ENCODE data around the gene BLMH. TPM values are rescaled to one million over a fixed set of nuclear protein-coding genes. Genes with fewer than 3 reads are reported as not detected.
A peak's percentile ranks its signal among the peaks of the same experiment; 100 is the strongest.

Gene BLMH
- total and polyA plus RNA-seq, 10 of the 15 experiments (the other 5 are each of a cell fraction or from before 2014, with no cell fraction given): 16.1 to 63.9 (median 54.0) TPM

- TF ChIP-seq E4F1 (IDR thresholded peaks at IDR 0.05; ENCODE audit: borderline replicate concordance, partially characterized antibody) (no peak), PAX8 (IDR thresholded peaks at IDR 0.05) (no peak), SUZ12 (IDR thresholded peaks at IDR 0.05; ENCODE audit: unreplicated experiment) (no peak), ELK1 (IDR thresholded peaks at IDR 0.05; ENCODE audit: low read depth, low read length) (no peak), ETV6 (conservative IDR thresholded peaks at IDR 0.05 in 1 of 2, IDR thresholded peaks at IDR 0.05 in 1 of 2; ENCODE audit: borderline replicate concordance in 1 of 2, low read depth in 1 of 2) (no peak), SUPT20H (IDR thresholded peaks at IDR 0.05; ENCODE audit: borderline replicate concordance, control insufficient read depth, low read depth, low read length) (no peak)
Measured at GRCh38 chr17:30212750-30213149, 79.0 kb downstream of the BLMH start (continued).

DNA sequence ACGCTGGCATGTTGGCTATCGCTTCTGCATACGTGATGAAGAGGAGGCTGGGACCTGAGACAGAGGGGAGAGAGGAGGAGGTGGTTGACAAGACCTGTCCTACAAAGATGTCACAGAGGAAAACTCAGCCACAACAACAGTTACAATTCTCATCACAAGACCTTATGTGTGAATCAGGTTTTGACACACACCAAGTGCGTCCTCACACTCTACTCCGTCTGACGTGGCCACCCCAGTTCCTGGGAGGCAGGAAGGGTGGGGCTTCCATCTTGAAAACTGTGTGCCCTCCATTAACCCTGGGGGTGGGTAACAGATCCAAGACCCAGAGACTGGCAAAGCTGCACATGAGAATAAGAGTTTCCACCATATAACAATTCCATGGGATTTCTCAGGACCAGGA is 80.4 kb downstream of the BLMH start:
- FAIRE-seq: no peak
- POLR2A ChIA-PET: interaction anchor here (1.6 to 1.7 kb wide), 2 partner anchors 18 to 39 kb away, joined by 5 to 6 read pairs; no protein-coding TSS in a partner anchor
- in situ Hi-C loops (cut with MboI): no loop called here
- TF ChIP-seq ZSCAN29 (IDR thresholded peaks at IDR 0.05) (no peak), GABPA (IDR thresholded peaks at IDR 0.05; ENCODE audit: low read depth) (no peak), ZNF24 (IDR thresholded peaks at IDR 0.05) (no peak), TBL1XR1 (IDR thresholded peaks at IDR 0.05; ENCODE audit: low read depth, low read length) (no peak), RAD21 (IDR thresholded peaks at IDR 0.05; ENCODE audit: insufficient read depth, low read depth, low read length) (no peak), ZNF592 (IDR thresholded peaks at IDR 0.05) (no peak), MLLT1 (IDR thresholded peaks at IDR 0.05) (no peak)

More for the DNA sequence above, 80.4 kb downstream of the BLMH start:
- intact Hi-C loops (cut with micrococcal nuclease; ENCODE audit: unreplicated experiment): no loop called here
- Histone ChIP-seq H4K20me1 (ENCODE audit: control insufficient read depth, insufficient read depth) (no peaks in the 10 kb centered on the region), H3K9me3 (replicated peaks; ENCODE audit: control insufficient read depth, insufficient read depth, low read length) (no peaks in the 10 kb centered on the region), H3K4me1 (ENCODE audit: control insufficient read depth, insufficient read depth, low read length) (peaks cover 39% of the 10 kb centered on the region), H3K4me2 (ENCODE audit: control insufficient read depth, insufficient read depth) (peak overlapping the region; percentile 53; the same call in 1 of the 2 replicates), H3K79me2 (ENCODE audit: control insufficient read depth, insufficient read depth, low read length) (no peaks in the 10 kb centered on the region; the same call in 1 of the 2 replicates), H2AFZ (ENCODE audit: control insufficient read depth, low read depth, low read length) (no peak overlapping the region), H3K4me3 (no peak overlapping the region), H3K27me3 (replicated peaks in 1 of 2; ENCODE audit: control insufficient read depth in 2 of 2, insufficient read depth in 2 of 2, low read length in 1 of 2) (no peaks in the 10 kb centered on the region), H3K27ac (ENCODE audit: control insufficient read depth, insufficient read depth) (no peak overlapping the region), H3K9ac (ENCODE audit: control insufficient read depth, insufficient read depth, low read length) (no peak overlapping the region), H3K36me3 (ENCODE audit: control insufficient read depth in 2 of 2, insufficient read depth in 2 of 2, low read length in 1 of 2) (no peaks in the 10 kb centered on the region)
- WGBS (ENCODE audit: insufficient coverage, insufficient replicate concordance, low lambda C conversion rate, missing lambda C conversion rate): 95% methylated on average over 6 of the region's 6 CpGs
- DNase-seq (ENCODE audit: low read depth, low spot score) (no peak), ATAC-seq (no peak)
- CTCF ChIA-PET: interaction anchor here (0.9 to 3.0 kb wide), 2 partner anchors 25 to 93 kb away, joined by 4 to 14 read pairs; partner anchors contain the start of gene SLC6A4
- SMC1A ChIA-PET (ENCODE audit: uncharacterized antibody, unreplicated experiment): interaction anchor here (1.2 to 2.6 kb wide), 4 partner anchors 8 to 37 kb away, joined by 3 to 10 read pairs (median 4); no protein-coding TSS in a partner anchor
- RAD21 ChIA-PET (ENCODE audit: unreplicated experiment): no interaction called here
- BruUV-seq (replicated peaks): no TSS peak

All from GM12878 (cell line).